PFSK-1 (cell line): ENCODE data around the gene TLE4.

ENCODE experiments used
- FOXP2 ChIP-seq: optimal IDR thresholded peaks from 2 replicates; pipeline ENCODE3; 2011; ENCODE audit warnings: borderline replicate concordance, control low read depth, inconsistent platforms; ENCODE audit not compliant: insufficient read depth; ENCODE audit errors: extremely low read length, extremely low read depth
- POLR2AphosphoS5 ChIP-seq: IDR thresholded peaks from 2 replicates; pipeline ENCODE4 v1.6.1; 2012; ENCODE audit warnings: low read depth, mild to moderate bottlenecking, control low read depth, low read length, moderate library complexity
- SIN3A ChIP-seq: IDR thresholded peaks from 2 replicates; pipeline ENCODE4 v1.6.1; 2012; ENCODE audit warnings: mild to moderate bottlenecking, low read length, moderate library complexity, borderline replicate concordance; ENCODE audit not compliant: insufficient read depth
- TAF1 ChIP-seq: IDR thresholded peaks from 2 replicates; pipeline ENCODE4 v1.6.1; 2012; ENCODE audit warnings: low read length, control low read depth, borderline replicate concordance; ENCODE audit not compliant: insufficient read depth
- TF ChIP-seq, protein P1 (sequence below), 2 experiments: IDR thresholded peaks; 2 replicates each; pipeline versions ENCODE4 v1.6.1 to v1.8.0; 2011 to 2012; ENCODE audit warnings: low read depth in 2 of 2, low read length in 2 of 2, control low read depth in 1 of 2, inconsistent platforms in 1 of 2, mild to moderate bottlenecking in 1 of 2, moderate library complexity in 1 of 2; ENCODE audit not compliant: insufficient read depth in 1 of 2

DNA sequence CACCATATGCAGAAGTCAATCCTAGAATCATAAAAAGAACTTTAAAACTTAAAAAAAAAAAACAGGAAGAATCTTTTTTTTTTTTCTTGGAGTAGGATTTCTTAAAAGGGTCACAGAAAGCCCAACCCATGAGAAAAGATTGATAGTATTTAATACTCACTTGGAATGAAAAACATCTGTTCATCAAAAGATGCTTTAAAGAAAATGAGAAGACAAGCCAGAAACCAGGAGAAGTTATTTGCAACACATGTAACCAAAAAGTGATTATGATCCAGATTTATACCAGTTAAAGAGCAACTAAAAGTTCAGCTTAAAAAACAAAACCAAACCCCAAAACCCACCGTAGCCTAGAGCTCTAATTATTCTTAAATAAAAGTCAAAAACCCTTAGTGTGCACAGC, 69.3 kb downstream of the TLE4 start:
- no peak for TF ChIP-seq SIN3A
- TF ChIP-seq POLR2AphosphoS5: no peak
- no peak for TF ChIP-seq FOXP2
- TF ChIP-seq, protein P1, sequence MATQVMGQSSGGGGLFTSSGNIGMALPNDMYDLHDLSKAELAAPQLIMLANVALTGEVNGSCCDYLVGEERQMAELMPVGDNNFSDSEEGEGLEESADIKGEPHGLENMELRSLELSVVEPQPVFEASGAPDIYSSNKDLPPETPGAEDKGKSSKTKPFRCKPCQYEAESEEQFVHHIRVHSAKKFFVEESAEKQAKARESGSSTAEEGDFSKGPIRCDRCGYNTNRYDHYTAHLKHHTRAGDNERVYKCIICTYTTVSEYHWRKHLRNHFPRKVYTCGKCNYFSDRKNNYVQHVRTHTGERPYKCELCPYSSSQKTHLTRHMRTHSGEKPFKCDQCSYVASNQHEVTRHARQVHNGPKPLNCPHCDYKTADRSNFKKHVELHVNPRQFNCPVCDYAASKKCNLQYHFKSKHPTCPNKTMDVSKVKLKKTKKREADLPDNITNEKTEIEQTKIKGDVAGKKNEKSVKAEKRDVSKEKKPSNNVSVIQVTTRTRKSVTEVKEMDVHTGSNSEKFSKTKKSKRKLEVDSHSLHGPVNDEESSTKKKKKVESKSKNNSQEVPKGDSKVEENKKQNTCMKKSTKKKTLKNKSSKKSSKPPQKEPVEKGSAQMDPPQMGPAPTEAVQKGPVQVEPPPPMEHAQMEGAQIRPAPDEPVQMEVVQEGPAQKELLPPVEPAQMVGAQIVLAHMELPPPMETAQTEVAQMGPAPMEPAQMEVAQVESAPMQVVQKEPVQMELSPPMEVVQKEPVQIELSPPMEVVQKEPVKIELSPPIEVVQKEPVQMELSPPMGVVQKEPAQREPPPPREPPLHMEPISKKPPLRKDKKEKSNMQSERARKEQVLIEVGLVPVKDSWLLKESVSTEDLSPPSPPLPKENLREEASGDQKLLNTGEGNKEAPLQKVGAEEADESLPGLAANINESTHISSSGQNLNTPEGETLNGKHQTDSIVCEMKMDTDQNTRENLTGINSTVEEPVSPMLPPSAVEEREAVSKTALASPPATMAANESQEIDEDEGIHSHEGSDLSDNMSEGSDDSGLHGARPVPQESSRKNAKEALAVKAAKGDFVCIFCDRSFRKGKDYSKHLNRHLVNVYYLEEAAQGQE (IDR thresholded peaks at IDR 0.05; ENCODE audit: insufficient read depth in 1 of 2, low read depth in 2 of 2, low read length in 2 of 2): no peak
- no peak for TF ChIP-seq TAF1
